Lung (tissue), 12 donors: ENCODE data around the gene C5. TPM values are rescaled to one million over a fixed set of nuclear protein-coding genes. Genes with fewer than 3 reads are reported as not detected.

ENCODE experiments used
- ATAC-seq: fragments of 200-7000 bp; cut with Tn5 transposase; one replicate; pipeline ENCODE4 v1.9.1; 2020; ENCODE audit warnings: moderate number of reproducible peaks; ENCODE audit not compliant: insufficient read depth, low FRiP score
- DNase-seq, 3 donors: peaks; one replicate each; pipeline ENCODE4 v3.0.0-alpha.2; 2013 to 2017
- H3K27ac ChIP-seq, 2 donors: one replicate each; pipeline ENCODE4 v1.5.1; 2013; ENCODE audit warnings: mild to moderate bottlenecking in 2 of 2, moderate library complexity in 2 of 2, control low read depth in 1 of 2, inconsistent platforms in 1 of 2, low read depth in 1 of 2, low read length in 1 of 2
- H3K27me3 ChIP-seq, 3 donors: one replicate each; pipeline ENCODE4 v1.5.1; 2013; ENCODE audit warnings: low read length in 2 of 3; ENCODE audit not compliant: control insufficient read depth in 3 of 3, insufficient read depth in 3 of 3
- H3K36me3 ChIP-seq, 4 donors: one replicate each; pipeline ENCODE4 v1.5.1; 2013; ENCODE audit warnings: low read length in 4 of 4, mild to moderate bottlenecking in 1 of 4, moderate library complexity in 1 of 4; ENCODE audit not compliant: control insufficient read depth in 4 of 4, insufficient read depth in 4 of 4
- H3K4me1 ChIP-seq, 5 donors: one replicate each; pipeline ENCODE4 v1.5.1; 2013; ENCODE audit warnings: low read length in 5 of 5, mild to moderate bottlenecking in 2 of 5, moderate library complexity in 1 of 5; ENCODE audit not compliant: control insufficient read depth in 5 of 5, insufficient read depth in 5 of 5
- H3K4me3 ChIP-seq: one replicate; pipeline ENCODE4 v1.5.1; 2013; ENCODE audit warnings: mild to moderate bottlenecking, control low read depth, moderate library complexity
- H3K9ac ChIP-seq, 2 donors: one replicate each; pipeline ENCODE4 v1.5.1; 2013; ENCODE audit warnings: low read length in 2 of 2, control low read depth in 1 of 2; ENCODE audit not compliant: insufficient read depth in 1 of 2
- H3K9me3 ChIP-seq, 4 donors: one replicate each; pipeline ENCODE4 v1.5.1; 2013; ENCODE audit warnings: low read length in 3 of 4, mild to moderate bottlenecking in 1 of 4, moderate library complexity in 1 of 4; ENCODE audit not compliant: control insufficient read depth in 4 of 4, insufficient read depth in 3 of 4
- CTCF ChIP-seq: IDR thresholded peaks from 2 replicates; pipeline ENCODE4 v1.5.1; 2012; ENCODE audit warnings: mild to moderate bottlenecking; ENCODE audit errors: control extremely low read depth, extremely low read depth
- WGBS, 2 donors: extraction: QIAGEN DNeasy Blood & Tissue Kit; methylation state at CpG; one replicate each; pipeline ENCODE4 v1.1.7; 2013; 5-methylcytosine and 5-hydroxymethylcytosine counted together
- polyA plus RNA-seq, 2 donors: library from polyadenylated mRNA; stranded (reverse); fragments of 200-250 nt; gene quantifications; one replicate each; pipeline ENCODE4 v1.2.1, GENCODE V29; 2013
- total RNA-seq, 2 donors: library from RNA; depleted of rRNA in 1 of 2; stranded (reverse); fragments of >200 nt in 1 of 2; gene quantifications; one replicate each; pipeline ENCODE4 v1.2.1, GENCODE V29; 2014 to 2021
- donor health status: control.
- donor health status: control.
- donor health status: Bipolar disorder and iron deficiency.
- donor health status: healthy.
- donor health status: DM: yes; HTN: yes; CAD: no.

The C5 gene
- total and polyA plus RNA-seq, 4 donors, result 9.5 to 53.2 (median 13.1) TPM

GRCh38 chr9:120923620-120924328, 126.3 kb downstream of the C5 start:
- H3K9me3 ChIP-seq, result peaks cover 0 to 1% (median 0%) of the 10 kb centered on the region in 4 donors
- DNase-seq (no peak), ATAC-seq (no peak)
- H3K4me1 ChIP-seq, result peaks cover under 1 to 38% (median 9%) of the 10 kb centered on the region in 5 donors
- TF ChIP-seq CTCF, result no peak
- WGBS, 2 donors, result 91 to 96% methylated on average over 11 of the region's 11 CpGs
- H3K4me3 ChIP-seq, result no peak overlapping the region
- H3K36me3 ChIP-seq, result peaks cover 0 to 2% (median 0%) of the 10 kb centered on the region in 4 donors
- H3K27ac ChIP-seq, result no peak overlapping the region
- no peak overlapping the region for H3K9ac ChIP-seq
- H3K27me3 ChIP-seq, result no peaks in the 10 kb centered on the region

- no peak for TF ChIP-seq CTCF
- no peaks in the 10 kb centered on the region for H3K9me3 ChIP-seq
- WGBS, 2 donors, result 70 to 90% methylated on average over 7 of the region's 7 CpGs
- no peak for DNase-seq
- H3K27ac ChIP-seq, result no peak overlapping the region
- no peak overlapping the region for H3K4me3 ChIP-seq
- no peaks in the 10 kb centered on the region for H3K27me3 ChIP-seq
- no peak overlapping the region for H3K9ac ChIP-seq
- peaks cover 0 to 2% (median 0%) of the 10 kb centered on the region in 4 donors for H3K36me3 ChIP-seq
- H3K4me1 ChIP-seq, result peaks cover 2 to 34% (median 10%) of the 10 kb centered on the region in 5 donors
- ATAC-seq, result no peak
These were observed 127.5 kb downstream of the C5 start for GRCh38 chr9:120922404-120923195.

- no peak overlapping the region for H3K27ac ChIP-seq
- no peak for ATAC-seq
- WGBS, 2 donors, result 65 to 69% methylated on average over 8 of the region's 8 CpGs
- peaks cover 0 to 37% (median 14%) of the 10 kb centered on the region in 5 donors for H3K4me1 ChIP-seq
- no peak overlapping the region for H3K4me3 ChIP-seq
- no peaks in the 10 kb centered on the region for H3K27me3 ChIP-seq
- H3K9me3 ChIP-seq, result peaks cover 0 to 2% (median 1%) of the 10 kb centered on the region in 4 donors
- peaks cover 0 to 2% (median 0%) of the 10 kb centered on the region in 4 donors for H3K36me3 ChIP-seq
- no peak overlapping the region for H3K9ac ChIP-seq
- DNase-seq, result peak in 1 of 3 donors; percentile 27
- TF ChIP-seq CTCF, result no peak
These were observed 128.4 kb downstream of the C5 start for GRCh38 chr9:120921661-120922181.
